Gastrocnemius medialis (tissue), 4 donors: ENCODE data around the gene HLA-A. TPM values are rescaled to one million over a fixed set of nuclear protein-coding genes. Genes with fewer than 3 reads are reported as not detected.

Experiments
- ATAC-seq, 2 donors: fragments of 150-250 bp; one replicate each; pipeline ENCODE4 v1.9.1; 2016
- DNase-seq, 2 donors: peaks; one replicate each; pipeline ENCODE4 v3.0.0-alpha.2; 2019
- H3K27ac ChIP-seq, 4 donors: fragments of 200-600 bp; sonication (generic); 1 replicate in 1 of 4; 2 replicates in 3 of 4; pipeline ENCODE4 v1.5.1; 2016 to 2018; ENCODE audit warnings: mild to moderate bottlenecking in 2 of 4, moderate library complexity in 1 of 4
- H3K27me3 ChIP-seq, 3 donors: fragments of 200-600 bp; sonication (generic) in 2 of 3; 1 replicate in 1 of 3; 2 replicates in 2 of 3; pipeline versions ENCODE4 v1.5.1 to v1.6.0; 2016 to 2019; ENCODE audit warnings: mild to moderate bottlenecking in 1 of 3, moderate library complexity in 1 of 3
- H3K36me3 ChIP-seq, 2 donors: fragments of 200-600 bp; sonication (generic) in 1 of 2; one replicate each; pipeline ENCODE4 v1.5.1; 2017 to 2018
- H3K4me1 ChIP-seq, 2 donors: fragments of 200-600 bp; sonication (generic) in 1 of 2; one replicate each; pipeline ENCODE4 v1.5.1; 2016 to 2017; ENCODE audit warnings: mild to moderate bottlenecking in 2 of 2
- H3K4me3 ChIP-seq, 4 donors: fragments of 200-600 bp; sonication (generic) in 3 of 4; 1 replicate in 1 of 4; 2 replicates in 3 of 4; pipeline ENCODE4 v1.5.1; 2016 to 2019; ENCODE audit warnings: mild to moderate bottlenecking in 2 of 4
- H3K9me3 ChIP-seq, 3 donors: fragments of 200-600 bp; sonication (generic) in 2 of 3; 1 replicate in 1 of 3; 2 replicates in 2 of 3; pipeline ENCODE4 v1.5.1; 2016 to 2019
- POLR2A ChIP-seq, 2 donors: fragments of 450-650 bp; IDR thresholded peaks; one replicate each; pipeline ENCODE4 v1.6.1; 2017; ENCODE audit warnings: antibody characterized with exemption in 2 of 2, mild to moderate bottlenecking in 2 of 2, moderate library complexity in 2 of 2
- in situ Hi-C, 4 donors: fragments of 200-750 bp; cut with MboI; loops; one replicate each; pipeline versions ENCODE4 v1.15.0 to v1.8.0; 2017; ENCODE audit warnings: low sequenced_read_pairs in 4 of 4
- intact Hi-C: fragments of 100-400 bp; cut with DNase I; formaldehyde crosslinking; loops from one replicate; pipeline ENCODE4 v1.15.1; 2023; ENCODE audit warnings: low total_unique reads
- total RNA-seq, 4 donors: library from RNA; depleted of rRNA; stranded (reverse); fragments of >200 nt; gene quantifications; one replicate each; pipeline versions ENCODE4 v1.1.0 to v1.2.3, GENCODE V29; 2016
- TF ChIP-seq, protein P1 (sequence below), 5 experiments: fragments of 450-650 bp in 3 of 5; fragments of 200-600 bp in 2 of 5; sonication (generic) in 2 of 5; IDR thresholded peaks in 4 of 5; conservative IDR thresholded peaks in 1 of 5; 1 replicate in 4 of 5; 2 replicates in 1 of 5; pipeline ENCODE4 v1.5.1; 2016 to 2019; ENCODE audit warnings: antibody characterized with exemption in 5 of 5, mild to moderate bottlenecking in 3 of 5, moderate library complexity in 3 of 5

The HLA-A gene
- total RNA-seq, 4 donors from 2014 or later: 149 to 161 (median 154) TPM

GRCh38 chr6:29947077-29947980 lies 5.0 kb downstream of the HLA-A start:
- no peak for DNase-seq
- in situ Hi-C loops: no loop called here
- ATAC-seq: no peak
- TF ChIP-seq, protein P1, sequence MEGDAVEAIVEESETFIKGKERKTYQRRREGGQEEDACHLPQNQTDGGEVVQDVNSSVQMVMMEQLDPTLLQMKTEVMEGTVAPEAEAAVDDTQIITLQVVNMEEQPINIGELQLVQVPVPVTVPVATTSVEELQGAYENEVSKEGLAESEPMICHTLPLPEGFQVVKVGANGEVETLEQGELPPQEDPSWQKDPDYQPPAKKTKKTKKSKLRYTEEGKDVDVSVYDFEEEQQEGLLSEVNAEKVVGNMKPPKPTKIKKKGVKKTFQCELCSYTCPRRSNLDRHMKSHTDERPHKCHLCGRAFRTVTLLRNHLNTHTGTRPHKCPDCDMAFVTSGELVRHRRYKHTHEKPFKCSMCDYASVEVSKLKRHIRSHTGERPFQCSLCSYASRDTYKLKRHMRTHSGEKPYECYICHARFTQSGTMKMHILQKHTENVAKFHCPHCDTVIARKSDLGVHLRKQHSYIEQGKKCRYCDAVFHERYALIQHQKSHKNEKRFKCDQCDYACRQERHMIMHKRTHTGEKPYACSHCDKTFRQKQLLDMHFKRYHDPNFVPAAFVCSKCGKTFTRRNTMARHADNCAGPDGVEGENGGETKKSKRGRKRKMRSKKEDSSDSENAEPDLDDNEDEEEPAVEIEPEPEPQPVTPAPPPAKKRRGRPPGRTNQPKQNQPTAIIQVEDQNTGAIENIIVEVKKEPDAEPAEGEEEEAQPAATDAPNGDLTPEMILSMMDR (IDR thresholded peaks at IDR 0.05 in 4 of 5, conservative IDR thresholded peaks at IDR 0.05 in 1 of 5): no peak
- no peak for TF ChIP-seq POLR2A (IDR thresholded peaks at IDR 0.05)
- H3K4me1 ChIP-seq: peaks cover 0 to 6% of the 10 kb centered on the region in 2 donors
- H3K4me3 ChIP-seq: no peak overlapping the region
- no peaks in the 10 kb centered on the region for H3K27me3 ChIP-seq
- H3K27ac ChIP-seq: no peak overlapping the region
- H3K9me3 ChIP-seq: no peaks in the 10 kb centered on the region
- no peaks in the 10 kb centered on the region for H3K36me3 ChIP-seq
- intact Hi-C loops: no loop called here

GRCh38 chr6:29948277-29948676 lies 5.9 kb downstream of the HLA-A start:
- no peaks in the 10 kb centered on the region for H3K36me3 ChIP-seq

DNA sequence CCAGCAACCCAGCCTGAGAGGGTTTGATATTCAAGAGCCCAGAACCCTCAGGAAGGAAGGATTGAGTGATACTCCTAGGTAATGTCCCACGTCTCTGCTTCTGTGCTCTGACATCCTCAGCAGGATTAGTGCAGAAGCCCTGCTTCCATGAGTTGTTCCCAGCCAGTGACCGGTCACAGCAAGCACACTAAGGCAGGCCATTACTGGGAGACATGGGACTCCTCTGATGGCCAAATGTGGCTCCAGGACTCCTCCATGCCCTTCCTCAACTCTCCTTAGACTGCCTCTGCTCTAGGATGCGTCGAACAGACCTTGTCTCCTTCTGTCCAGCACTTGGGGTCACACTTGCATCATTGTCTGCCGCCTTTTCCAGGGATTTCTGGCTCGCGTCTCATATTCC lies 7.6 kb downstream of the HLA-A start:
- peaks cover 9 to 14% of the 10 kb centered on the region in 2 donors for H3K4me1 ChIP-seq
- in situ Hi-C loops: no loop called here
- no peak for TF ChIP-seq POLR2A (IDR thresholded peaks at IDR 0.05)
- TF ChIP-seq, protein P1 (IDR thresholded peaks at IDR 0.05 in 4 of 5, conservative IDR thresholded peaks at IDR 0.05 in 1 of 5): no peak
- no peaks in the 10 kb centered on the region for H3K36me3 ChIP-seq
- H3K4me3 ChIP-seq: no peak overlapping the region
- H3K27ac ChIP-seq: no peak overlapping the region
- intact Hi-C loops: no loop called here
- ATAC-seq (no peak), DNase-seq (no peak)
- no peaks in the 10 kb centered on the region for H3K9me3 ChIP-seq
- no peaks in the 10 kb centered on the region for H3K27me3 ChIP-seq

More at GRCh38 chr6:29948277-29948676, 5.9 kb downstream of the HLA-A start:
- no peak overlapping the region for H3K27ac ChIP-seq
- no peaks in the 10 kb centered on the region for H3K27me3 ChIP-seq
- H3K4me3 ChIP-seq: no peak overlapping the region
- ATAC-seq (no peak), DNase-seq (no peak)
- in situ Hi-C loops: no loop called here
- H3K9me3 ChIP-seq: no peaks in the 10 kb centered on the region
- TF ChIP-seq, protein P1 (IDR thresholded peaks at IDR 0.05 in 4 of 5, conservative IDR thresholded peaks at IDR 0.05 in 1 of 5): no peak
- no peak for TF ChIP-seq POLR2A (IDR thresholded peaks at IDR 0.05)
- H3K4me1 ChIP-seq: peaks cover 8 to 14% of the 10 kb centered on the region in 2 donors
- intact Hi-C loops: no loop called here

GRCh38 chr6:29951882-29952281 lies 9.6 kb downstream of the HLA-A start:
- Histone ChIP-seq H3K27me3 (no peaks in the 10 kb centered on the region), H3K4me3 (no peak overlapping the region), H3K36me3 (no peaks in the 10 kb centered on the region), H3K27ac (peak overlapping the region in 3 of 4 donors; percentile 13 to 76 (median 39)), H3K9me3 (no peaks in the 10 kb centered on the region), H3K4me1 (peaks cover 9 to 14% of the 10 kb centered on the region in 2 donors)
- TF ChIP-seq, protein P1 (IDR thresholded peaks at IDR 0.05 in 4 of 5, conservative IDR thresholded peaks at IDR 0.05 in 1 of 5): no peak
- no peak for TF ChIP-seq POLR2A (IDR thresholded peaks at IDR 0.05)
- DNase-seq: no peak
- no peak for ATAC-seq
- in situ Hi-C loops (no loop called here), intact Hi-C loops (no loop called here)
